HG02970 (cell line): Measurements from ENCODE around the gene IQCE.
"Not testable (repeated sequence)": the region's sequence is repeated elsewhere in the genome, so short reads cannot be mapped to it uniquely, and the experiment has no call there.

ENCODE experiments used
- ATAC-seq: cut with Tn5 transposase; IDR thresholded peaks from one replicate; pipeline ENCODE4 v1.9.1; 2021; ENCODE audit warnings: mild to moderate bottlenecking, moderate library complexity, moderate number of reproducible peaks; ENCODE audit not compliant: unreplicated experiment, low FRiP score

The IQCE gene

DNA sequence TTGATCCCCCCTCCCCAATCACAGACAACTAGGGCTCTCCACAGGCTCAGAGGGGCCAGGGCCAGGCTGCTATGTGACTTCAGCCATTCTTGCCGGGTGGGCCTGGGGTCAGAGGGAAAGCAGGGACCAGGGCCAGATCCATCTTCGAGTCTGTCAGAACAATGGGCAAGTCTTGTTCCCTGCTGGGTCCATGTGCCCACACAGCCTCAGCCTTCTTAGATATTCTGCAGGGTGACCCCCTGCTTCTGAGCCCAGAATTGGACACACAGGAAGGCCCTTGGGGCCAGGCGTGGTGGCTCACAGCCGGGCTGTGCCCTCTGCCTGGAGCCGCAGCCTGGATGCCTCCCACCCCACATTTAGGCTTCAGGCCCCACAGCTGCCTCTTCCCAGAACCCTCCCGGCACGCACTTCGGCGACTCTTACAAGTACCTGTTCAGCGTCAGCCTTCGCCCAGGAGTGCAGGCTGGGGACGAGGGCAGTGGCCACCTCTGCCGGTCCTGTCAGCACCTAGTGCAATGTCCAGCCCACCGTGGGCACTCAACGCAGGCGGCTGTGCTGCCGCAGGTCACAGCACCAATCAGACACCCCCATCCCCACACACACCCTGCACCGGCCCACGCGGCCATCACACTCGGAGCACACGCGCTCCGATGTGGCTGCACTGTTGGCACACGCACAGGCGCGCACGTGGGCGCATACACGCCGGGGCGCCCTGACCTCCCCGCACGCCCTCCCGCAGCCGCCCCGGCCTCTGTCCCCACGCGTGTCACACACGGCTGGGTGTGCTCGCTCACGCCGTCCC, 27.6 kb upstream of the IQCE start:
- ATAC-seq, result not testable (repeated sequence)

DNA sequence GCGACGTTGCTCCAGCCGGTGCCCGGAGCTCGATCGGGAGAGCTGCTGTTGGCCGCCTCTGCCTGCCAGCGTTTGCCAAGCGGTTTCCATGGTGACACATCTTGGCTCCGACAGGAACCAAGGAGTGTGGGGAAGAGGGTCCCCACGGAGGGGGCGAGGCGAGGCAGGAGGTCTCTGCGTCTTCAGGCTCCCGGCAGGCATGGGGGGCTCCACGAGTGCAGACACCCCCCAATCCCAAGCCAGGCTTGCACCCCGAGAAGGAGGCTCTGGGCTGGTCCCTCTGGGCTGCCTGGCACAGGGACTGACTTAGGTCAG, 27.0 kb upstream of the IQCE start:
- not testable (repeated sequence) for ATAC-seq

DNA sequence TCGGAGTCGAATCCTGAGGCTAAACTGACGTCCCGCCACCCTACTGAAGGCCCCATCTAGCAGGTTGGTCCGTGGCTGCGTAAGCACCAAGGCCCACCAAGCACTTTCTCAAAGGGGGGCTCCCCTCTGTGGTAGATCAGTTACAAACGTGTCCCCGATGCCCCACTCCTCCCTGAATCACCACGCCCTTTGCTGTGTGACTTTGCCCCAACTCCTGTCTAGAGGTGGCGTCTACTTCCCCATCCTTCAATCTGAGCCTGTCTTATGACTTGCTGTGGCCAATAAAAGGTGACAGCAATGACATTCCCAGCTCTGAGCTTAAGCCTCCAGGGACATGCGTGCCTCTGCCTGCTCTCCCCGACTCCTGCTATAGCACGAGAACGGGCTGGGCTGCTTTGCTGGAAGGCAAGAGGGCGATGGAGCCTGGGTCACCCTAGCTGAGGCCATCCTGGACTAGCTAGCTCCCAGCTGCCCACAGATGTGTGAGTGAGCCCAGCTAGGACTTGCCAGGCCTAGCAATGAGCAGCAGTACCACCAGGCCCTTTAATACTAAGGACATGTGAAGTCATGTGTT, 26.5 kb upstream of the IQCE start:
- ATAC-seq, result not testable (repeated sequence)

- ATAC-seq, result not testable (repeated sequence)
Measured at GRCh38 chr7:2532816-2533215, 26.0 kb upstream of the IQCE start.

DNA sequence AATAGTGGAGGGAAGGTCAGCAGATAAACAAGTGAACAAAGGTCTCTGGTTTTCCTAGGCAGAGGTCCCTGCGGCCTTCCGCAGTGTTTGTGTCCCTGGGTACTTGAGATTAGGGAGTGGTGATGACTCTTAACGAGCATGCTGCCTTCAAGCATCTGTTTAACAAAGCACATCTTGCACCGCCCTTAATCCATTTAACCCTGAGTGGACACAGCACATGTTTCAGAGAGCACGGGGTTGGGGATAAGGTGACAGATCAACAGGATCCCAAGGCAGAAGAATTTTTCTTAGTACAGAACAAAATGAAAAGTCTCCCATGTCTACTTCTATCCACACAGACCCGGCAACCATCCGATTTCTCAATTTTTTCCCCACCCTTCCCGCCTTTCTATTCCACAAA, 25.2 kb upstream of the IQCE start:
- ATAC-seq, result not testable (repeated sequence)

DNA sequence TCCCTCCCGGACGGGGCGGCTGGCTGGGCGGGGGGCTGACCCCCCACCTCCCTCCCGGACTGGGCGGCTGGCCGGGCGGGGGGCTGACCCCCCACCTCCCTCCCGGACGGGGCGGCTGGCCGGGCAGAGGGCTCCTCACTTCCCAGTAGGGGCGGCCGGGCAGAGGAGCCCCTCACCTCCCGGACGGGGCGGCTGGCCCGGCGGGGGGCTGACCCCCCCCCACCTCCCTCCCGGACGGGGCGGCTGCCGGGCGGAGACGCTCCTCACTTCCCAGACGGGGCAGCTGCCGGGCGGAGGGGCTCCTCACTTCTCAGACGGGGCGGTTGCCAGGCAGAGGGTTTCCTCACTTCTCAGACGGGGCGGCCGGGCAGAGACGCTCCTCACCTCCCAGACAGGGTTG, 24.6 kb upstream of the IQCE start:
- not testable (repeated sequence) for ATAC-seq

- ATAC-seq, result not testable (repeated sequence)
Measured at GRCh38 chr7:2535872-2536627, 22.7 kb upstream of the IQCE start.

DNA sequence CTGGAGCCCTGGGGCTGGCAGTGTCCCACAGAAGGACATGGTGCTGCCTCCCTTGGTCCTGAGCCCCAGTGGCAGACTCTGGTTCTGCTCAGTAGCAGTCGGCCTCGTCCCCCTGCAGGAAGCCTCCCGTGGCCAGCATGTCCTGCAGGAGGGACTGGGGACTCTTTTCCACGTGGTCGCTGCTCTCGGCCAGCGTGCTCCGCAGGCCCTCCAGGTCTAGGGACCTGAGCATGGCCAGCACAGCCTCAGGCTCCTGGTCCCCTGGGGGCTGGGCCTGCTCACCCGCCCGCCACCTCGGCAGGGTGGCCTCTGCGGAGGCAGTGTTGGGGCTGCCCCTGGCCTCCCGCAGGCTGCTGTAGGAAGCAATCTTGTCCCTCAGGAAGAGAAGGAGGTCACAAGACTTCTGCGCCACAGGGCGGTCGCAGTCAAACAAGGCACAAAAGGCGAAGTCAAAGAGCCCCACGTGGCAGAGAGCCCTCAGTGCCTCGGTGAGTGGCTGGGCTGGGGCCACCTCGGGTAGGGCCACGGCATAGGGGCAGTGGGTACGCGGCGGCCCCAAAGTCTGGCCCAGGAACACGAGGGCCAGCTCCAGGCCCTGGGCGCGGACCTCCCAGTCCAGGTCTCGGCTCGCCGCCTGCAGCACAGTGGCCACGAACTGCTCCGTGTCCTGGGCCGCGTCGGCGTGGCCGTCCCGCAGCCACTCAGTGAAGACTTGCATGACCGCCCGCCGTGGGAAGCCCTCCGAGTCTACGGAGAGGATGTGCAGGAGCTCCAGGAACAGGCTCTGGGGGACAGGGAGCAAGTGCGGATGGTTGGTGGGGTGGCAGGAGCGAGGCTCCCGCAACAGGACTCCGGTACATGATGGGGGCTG, 20.6 kb upstream of the IQCE start:
- ATAC-seq, result no peak

DNA sequence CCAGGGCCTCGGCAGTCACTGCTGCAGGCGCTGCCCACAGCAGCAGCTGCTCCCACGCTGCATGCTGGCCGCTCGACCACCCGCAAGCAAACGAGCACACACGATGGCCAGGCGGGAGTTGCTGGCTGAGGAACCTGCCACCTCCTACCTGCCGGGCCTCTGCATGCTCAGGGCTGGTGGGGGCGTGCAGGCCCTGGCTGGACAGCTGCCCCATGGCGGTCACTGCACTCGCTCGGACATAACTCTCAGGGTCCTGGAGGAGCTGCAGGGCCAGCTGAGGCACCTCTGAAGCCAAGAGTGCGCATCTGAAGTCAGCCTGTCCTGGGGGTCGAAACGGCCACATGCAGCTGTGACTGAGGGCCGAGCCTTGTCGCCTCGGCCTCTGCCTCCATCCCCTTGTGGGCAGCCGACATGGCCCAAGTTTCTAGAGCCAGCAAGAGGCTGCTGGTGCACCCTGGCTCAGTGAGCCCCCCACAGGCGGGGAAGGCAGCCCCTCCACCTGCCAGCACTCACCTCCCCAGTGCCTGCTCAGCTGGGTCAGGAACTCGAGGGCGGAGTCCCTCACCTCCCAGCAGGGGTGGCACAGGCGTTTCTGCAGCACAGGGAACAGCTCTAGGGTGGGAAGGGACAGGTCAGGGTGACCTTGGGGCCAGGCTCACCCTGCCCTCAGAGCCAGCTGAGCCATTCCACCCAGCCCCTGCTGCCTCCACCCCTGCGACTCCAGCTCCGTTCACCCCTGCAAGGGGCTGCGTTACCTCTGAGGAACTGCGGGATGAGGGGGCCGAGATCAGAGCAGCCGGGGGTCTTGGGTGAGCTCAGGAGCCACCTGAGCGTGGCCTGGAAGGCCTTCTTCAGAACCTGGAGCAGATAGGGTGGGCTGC, 19.5 kb upstream of the IQCE start:
- ATAC-seq, result no peak

GRCh38 chr7:2540133-2540532, 18.6 kb upstream of the IQCE start:
- no peak for ATAC-seq

- ATAC-seq, result no peak
Measured at GRCh38 chr7:2540641-2541051, 18.1 kb upstream of the IQCE start.

- ATAC-seq, result no peak
Measured at GRCh38 chr7:2541291-2542010, 17.3 kb upstream of the IQCE start.

DNA sequence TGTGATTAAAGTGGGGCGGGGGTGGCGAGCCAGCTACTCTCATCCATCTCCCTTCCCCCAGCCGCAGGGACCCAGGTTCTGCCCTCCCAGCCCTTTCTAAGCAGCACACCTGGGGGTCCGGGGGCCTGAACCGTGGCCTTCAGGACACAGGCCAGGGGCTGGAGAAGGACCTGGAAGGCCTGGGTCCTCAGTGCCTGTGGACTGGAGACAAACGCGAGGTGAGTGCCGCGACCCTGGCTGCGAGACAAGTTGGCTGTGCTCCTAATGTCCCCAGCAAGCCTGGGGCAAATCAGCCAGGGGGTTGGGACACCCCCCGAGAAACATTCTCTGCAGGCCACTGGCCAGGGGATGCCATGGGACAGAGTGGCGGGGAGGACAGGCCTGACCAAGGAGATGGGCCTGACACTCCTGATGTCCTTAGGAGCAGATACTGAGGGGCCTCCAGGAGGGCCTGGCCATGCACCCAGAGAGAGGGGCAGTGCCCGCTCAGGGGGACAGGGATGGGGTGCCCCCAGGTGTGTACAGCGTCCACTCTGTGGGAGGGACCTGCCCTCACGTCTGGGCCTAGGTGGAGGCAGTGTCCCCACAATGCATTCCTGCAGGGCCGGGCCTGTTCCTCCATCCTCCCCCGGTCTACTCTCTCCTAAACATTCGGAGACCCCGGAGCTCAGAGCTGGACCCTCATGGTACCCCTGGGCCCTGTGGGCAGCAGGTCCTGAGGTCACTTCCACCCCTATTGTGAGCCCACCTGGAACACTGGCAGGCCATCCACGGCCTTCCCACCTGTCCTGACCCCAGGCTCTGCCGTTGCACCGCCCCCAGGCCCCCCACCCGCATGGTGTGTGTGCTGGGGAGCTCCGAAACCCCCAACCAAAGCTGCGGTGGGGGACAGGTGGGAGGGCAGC, 16.5 kb upstream of the IQCE start:
- ATAC-seq, result no peak

- no peak for ATAC-seq
Measured at GRCh38 chr7:2542916-2543871, 15.6 kb upstream of the IQCE start.

- no peak for ATAC-seq
Measured at GRCh38 chr7:2544541-2545188, 14.1 kb upstream of the IQCE start.

DNA sequence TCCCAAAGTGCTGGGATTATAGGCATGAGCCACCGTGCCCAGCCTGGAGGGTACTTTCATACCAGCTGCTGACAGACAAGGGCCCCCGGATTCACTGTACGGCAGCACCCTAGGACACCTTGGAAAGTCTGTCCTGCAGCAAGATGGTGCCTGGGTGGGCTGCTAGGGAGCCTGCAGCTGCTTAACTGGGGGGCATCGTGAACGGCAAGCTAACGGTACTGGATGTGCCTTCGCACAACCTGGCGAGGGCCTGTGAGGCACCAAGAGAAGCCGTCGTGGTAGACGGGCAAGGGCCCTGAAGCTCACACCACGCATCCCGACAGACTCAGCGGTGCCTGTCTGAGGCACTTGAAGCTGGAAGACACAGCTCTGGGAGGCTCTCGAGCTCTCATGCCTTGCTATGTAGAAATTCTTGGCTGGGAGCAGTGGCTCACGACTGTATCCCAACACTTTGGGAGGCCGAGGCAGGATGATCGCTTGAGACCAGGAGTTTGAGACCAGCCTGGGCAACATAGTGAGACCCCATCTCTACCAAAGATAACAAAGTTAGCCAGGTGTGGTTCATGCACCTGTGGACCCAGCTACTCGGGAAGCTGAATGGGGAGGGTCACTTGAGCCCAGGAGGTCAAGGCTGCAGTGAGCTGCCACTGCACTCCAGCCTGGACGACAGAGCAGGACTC, 12.9 kb upstream of the IQCE start:
- no peak for ATAC-seq
